GM18517 (cell line): ENCODE results near the gene RNF112.

ENCODE experiments used
- ATAC-seq: cut with Tn5 transposase; IDR thresholded peaks from one replicate; pipeline ENCODE4 v1.9.1; 2021; ENCODE audit warnings: mild to moderate bottlenecking, moderate library complexity; ENCODE audit not compliant: unreplicated experiment

Gene RNF112

GRCh38 chr17:19386974-19387920, 23.8 kb upstream of the RNF112 start, which contains the start of gene MFAP4:
TSS of gene MFAP4 (minus strand) at chr17:19387190. CDS start at chr17:19387155, 35 bp downstream.
- no peak for ATAC-seq

- ATAC-seq: no peak
Observed at GRCh38 chr17:19387921-19388521, 23.0 kb upstream of the RNF112 start.

GRCh38 chr17:19388791-19389785, 21.9 kb upstream of the RNF112 start:
- ATAC-seq: no peak

- no peak for ATAC-seq
Observed at GRCh38 chr17:19390951-19391350, 20.1 kb upstream of the RNF112 start.

GRCh38 chr17:19391432-19391831, 19.6 kb upstream of the RNF112 start:
- ATAC-seq: no peak

- no peak for ATAC-seq
Observed at GRCh38 chr17:19392303-19392702, 18.7 kb upstream of the RNF112 start.

GRCh38 chr17:19397556-19398041, 13.4 kb upstream of the RNF112 start:
- ATAC-seq: no peak

- no peak for ATAC-seq
Observed at GRCh38 chr17:19398301-19399181, 12.5 kb upstream of the RNF112 start.

- no peak for ATAC-seq
Observed at GRCh38 chr17:19399750-19400450, 11.1 kb upstream of the RNF112 start.

GRCh38 chr17:19401321-19402010, 9.6 kb upstream of the RNF112 start:
- no peak for ATAC-seq

- no peak for ATAC-seq
Observed at GRCh38 chr17:19402171-19402570, 8.9 kb upstream of the RNF112 start.

GRCh38 chr17:19403021-19403420, 8.0 kb upstream of the RNF112 start:
- no peak for ATAC-seq

- no peak for ATAC-seq
Observed at GRCh38 chr17:19404264-19404663, 6.8 kb upstream of the RNF112 start.

GRCh38 chr17:19405114-19405513, 5.9 kb upstream of the RNF112 start:
- no peak for ATAC-seq

GRCh38 chr17:19407601-19408345, 3.3 kb upstream of the RNF112 start:
- no peak for ATAC-seq

GRCh38 chr17:19408346-19408710, 2.7 kb upstream of the RNF112 start:
- ATAC-seq: no peak

- no peak for ATAC-seq
Observed at GRCh38 chr17:19409066-19409465, 2.0 kb upstream of the RNF112 start.

GRCh38 chr17:19409509-19409908, 1.5 kb upstream of the RNF112 start:
- no peak for ATAC-seq
